ENCODE data around the gene SEC14L5.

Gene SEC14L5

GRCh38 chr16:4936181-4936990 is 21.7 kb upstream of the SEC14L5 start:
- H3K36me3 ChIP-seq (replicated peaks): no peaks in the 10 kb centered on the region
- H3K27me3 ChIP-seq (ENCODE audit: low read depth): no peaks in the 10 kb centered on the region
- DNase-seq (ENCODE audit: low spot score in 2 of 2): peak; percentile 12 to 65
- no peaks in the 10 kb centered on the region for H3K4me1 ChIP-seq
- in situ Hi-C loops (cut with MboI; ENCODE audit: low sequenced_read_pairs): no loop called here
- H3K4me3 ChIP-seq: peak overlapping the region; percentile 54
- no peaks in the 10 kb centered on the region for H3K9me3 ChIP-seq

- H3K27me3 ChIP-seq (ENCODE audit: low read depth): no peaks in the 10 kb centered on the region
- no peaks in the 10 kb centered on the region for H3K36me3 ChIP-seq (replicated peaks)
- no peaks in the 10 kb centered on the region for H3K9me3 ChIP-seq
- peak; percentile 59 to 95 for DNase-seq (ENCODE audit: low spot score in 2 of 2)
- H3K4me1 ChIP-seq: no peaks in the 10 kb centered on the region
- H3K4me3 ChIP-seq: peak within 1 kb of the TSS; percentile 54
- in situ Hi-C loops (cut with MboI; ENCODE audit: low sequenced_read_pairs): no loop called here
Observed at GRCh38 chr16:4936991-4937781, 20.9 kb upstream of the SEC14L5 start, which contains the start of gene PPL. Gene PPL, minus strand, starts transcription at chr16:4937148. Its CDS starts 103 bp downstream, at chr16:4937045.

- in situ Hi-C loops (cut with MboI; ENCODE audit: low sequenced_read_pairs): no loop called here
Observed at GRCh38 chr16:4937782-4938682, 20.1 kb upstream of the SEC14L5 start.

GRCh38 chr16:4938683-4939030 is 19.5 kb upstream of the SEC14L5 start:
- no peaks in the 10 kb centered on the region for H3K27me3 ChIP-seq (ENCODE audit: low read depth)
- DNase-seq (ENCODE audit: low spot score in 2 of 2): no peak
- peaks cover 7% of the 10 kb centered on the region for H3K4me1 ChIP-seq
- no peaks in the 10 kb centered on the region for H3K9me3 ChIP-seq
- H3K4me3 ChIP-seq: no peak overlapping the region
- no peaks in the 10 kb centered on the region for H3K36me3 ChIP-seq (replicated peaks)
- in situ Hi-C loops (cut with MboI; ENCODE audit: low sequenced_read_pairs): no loop called here

More at GRCh38 chr16:4937782-4938682, 20.1 kb upstream of the SEC14L5 start:
- Histone ChIP-seq H3K4me1 (peaks cover 1% of the 10 kb centered on the region), H3K9me3 (no peaks in the 10 kb centered on the region), H3K36me3 (replicated peaks) (no peaks in the 10 kb centered on the region), H3K27me3 (ENCODE audit: low read depth) (no peaks in the 10 kb centered on the region), H3K4me3 (no peak overlapping the region; the same call in 1 of the 2 replicates)
- DNase-seq (ENCODE audit: low spot score in 2 of 2): no peak

GRCh38 chr16:4940719-4941118 is 17.4 kb upstream of the SEC14L5 start:
- DNase-seq (ENCODE audit: low spot score in 2 of 2): no peak
- H3K4me3 ChIP-seq: no peak overlapping the region
- no peaks in the 10 kb centered on the region for H3K9me3 ChIP-seq
- H3K27me3 ChIP-seq (ENCODE audit: low read depth): no peaks in the 10 kb centered on the region
- H3K4me1 ChIP-seq: peaks cover 17% of the 10 kb centered on the region
- in situ Hi-C loops (cut with MboI; ENCODE audit: low sequenced_read_pairs): no loop called here
- no peaks in the 10 kb centered on the region for H3K36me3 ChIP-seq (replicated peaks)

- H3K36me3 ChIP-seq (replicated peaks): no peaks in the 10 kb centered on the region
- H3K27me3 ChIP-seq (ENCODE audit: low read depth): no peaks in the 10 kb centered on the region
- peaks cover 17% of the 10 kb centered on the region for H3K4me1 ChIP-seq
- H3K9me3 ChIP-seq: no peaks in the 10 kb centered on the region
- H3K4me3 ChIP-seq: no peak overlapping the region
- DNase-seq (ENCODE audit: low spot score in 2 of 2): no peak
- in situ Hi-C loops (cut with MboI; ENCODE audit: low sequenced_read_pairs): no loop called here
Observed at GRCh38 chr16:4942481-4942880, 15.6 kb upstream of the SEC14L5 start.

GRCh38 chr16:4944333-4945281 is 13.5 kb upstream of the SEC14L5 start:
- DNase-seq (ENCODE audit: low spot score in 2 of 2): peak; percentile 32 to 88
- in situ Hi-C loops (cut with MboI; ENCODE audit: low sequenced_read_pairs): no loop called here
- Histone ChIP-seq H3K4me1 (peaks cover 25% of the 10 kb centered on the region), H3K27me3 (ENCODE audit: low read depth) (no peaks in the 10 kb centered on the region), H3K9me3 (no peaks in the 10 kb centered on the region), H3K4me3 (no peak overlapping the region), H3K36me3 (replicated peaks) (no peaks in the 10 kb centered on the region)

GRCh38 chr16:4945560-4946502 is 12.3 kb upstream of the SEC14L5 start:
- in situ Hi-C loops (cut with MboI; ENCODE audit: low sequenced_read_pairs): no loop called here
- peaks cover 25% of the 10 kb centered on the region for H3K4me1 ChIP-seq

GRCh38 chr16:4946917-4947316 is 11.2 kb upstream of the SEC14L5 start:
- no peaks in the 10 kb centered on the region for H3K27me3 ChIP-seq (ENCODE audit: low read depth)
- H3K36me3 ChIP-seq (replicated peaks): no peaks in the 10 kb centered on the region
- no peaks in the 10 kb centered on the region for H3K9me3 ChIP-seq
- H3K4me3 ChIP-seq: no peak overlapping the region
- in situ Hi-C loops (cut with MboI; ENCODE audit: low sequenced_read_pairs): no loop called here
- no peak for DNase-seq (ENCODE audit: low spot score in 2 of 2)
- H3K4me1 ChIP-seq: peaks cover 25% of the 10 kb centered on the region

More at GRCh38 chr16:4945560-4946502, 12.3 kb upstream of the SEC14L5 start:
- Histone ChIP-seq H3K27me3 (ENCODE audit: low read depth) (no peaks in the 10 kb centered on the region), H3K4me3 (no peak overlapping the region), H3K9me3 (no peaks in the 10 kb centered on the region), H3K36me3 (replicated peaks) (no peaks in the 10 kb centered on the region)
- no peak for DNase-seq (ENCODE audit: low spot score in 2 of 2)

- Histone ChIP-seq H3K9me3 (no peaks in the 10 kb centered on the region), H3K4me3 (no peak overlapping the region), H3K27me3 (ENCODE audit: low read depth) (no peaks in the 10 kb centered on the region), H3K36me3 (replicated peaks) (no peaks in the 10 kb centered on the region), H3K4me1 (peaks cover 25% of the 10 kb centered on the region)
- in situ Hi-C loops (cut with MboI; ENCODE audit: low sequenced_read_pairs): no loop called here
- DNase-seq (ENCODE audit: low spot score in 2 of 2): peak; percentile 17 to 73
Observed at GRCh38 chr16:4947722-4948503, 10.2 kb upstream of the SEC14L5 start.
